ENCODE data around the gene ARSI.

Gene ARSI

GRCh38 chr5:150309101-150309885 is 6.6 kb upstream of the ARSI start:
- H3K4me3 ChIP-seq (ENCODE audit: low read depth, low read length), result no peak overlapping the region

GRCh38 chr5:150307617-150308426 is 5.1 kb upstream of the ARSI start:
- no peak overlapping the region for H3K4me3 ChIP-seq (ENCODE audit: low read depth, low read length)

GRCh38 chr5:150306775-150307174 is 4.1 kb upstream of the ARSI start:
- H3K4me3 ChIP-seq (ENCODE audit: low read depth, low read length), result no peak overlapping the region

GRCh38 chr5:150305557-150305956 is 2.9 kb upstream of the ARSI start:
- no peak overlapping the region for H3K4me3 ChIP-seq (ENCODE audit: low read depth, low read length)

- no peak overlapping the region for H3K4me3 ChIP-seq (ENCODE audit: low read depth, low read length)
Measured at GRCh38 chr5:150305095-150305494, 2.4 kb upstream of the ARSI start.

- no peak overlapping the region for H3K4me3 ChIP-seq (ENCODE audit: low read depth, low read length)
Measured at GRCh38 chr5:150304481-150305081, 1.9 kb upstream of the ARSI start.

- no peak overlapping the region for H3K4me3 ChIP-seq (ENCODE audit: low read depth, low read length)
Measured at GRCh38 chr5:150303660-150304386, 1.1 kb upstream of the ARSI start.

GRCh38 chr5:150303070-150303615 is 438 bp upstream of the ARSI start:
- H3K4me3 ChIP-seq (ENCODE audit: low read depth, low read length), result peak overlapping the region; percentile 54

- peak overlapping the region; percentile 54 for H3K4me3 ChIP-seq (ENCODE audit: low read depth, low read length)
Measured at GRCh38 chr5:150301901-150302300, 804 bp downstream of the ARSI start.

GRCh38 chr5:150301170-150301505 is 1.6 kb downstream of the ARSI start:
- no peak overlapping the region for H3K4me3 ChIP-seq (ENCODE audit: low read depth, low read length)

- H3K4me3 ChIP-seq (ENCODE audit: low read depth, low read length), result no peak overlapping the region
Measured at GRCh38 chr5:150300496-150301169, 2.1 kb downstream of the ARSI start.

GRCh38 chr5:150299571-150300327 is 3.0 kb downstream of the ARSI start:
- H3K4me3 ChIP-seq (ENCODE audit: low read depth, low read length), result no peak overlapping the region

GRCh38 chr5:150298701-150299451 is 3.8 kb downstream of the ARSI start:
- no peak overlapping the region for H3K4me3 ChIP-seq (ENCODE audit: low read depth, low read length)

GRCh38 chr5:150297934-150298595 is 4.6 kb downstream of the ARSI start:
- H3K4me3 ChIP-seq (ENCODE audit: low read depth, low read length), result no peak overlapping the region

GRCh38 chr5:150297236-150297890 is 5.3 kb downstream of the ARSI start:
- no peak overlapping the region for H3K4me3 ChIP-seq (ENCODE audit: low read depth, low read length)

- H3K4me3 ChIP-seq (ENCODE audit: low read depth, low read length), result no peak overlapping the region
Measured at GRCh38 chr5:150296496-150296895, 6.2 kb downstream of the ARSI start.

- H3K4me3 ChIP-seq (ENCODE audit: low read depth, low read length), result no peak overlapping the region
Measured at GRCh38 chr5:150295741-150296486, 6.8 kb downstream of the ARSI start.

Measured in iPS-11a (cell line).